HL-60/S4 (cell line): ENCODE results near the gene ORAI3.
"Not testable (repeated sequence)": the region's sequence is repeated elsewhere in the genome, so short reads cannot be mapped to it uniquely, and the experiment has no call there.

Source experiments
- in situ Hi-C: fragments of 300-500 bp; cut with MboI; formaldehyde crosslinking; loops from 2 replicates; pipeline ENCODE4 v1.14.3; 2022; ENCODE audit warnings: low sequenced_read_pairs

Gene ORAI3

DNA sequence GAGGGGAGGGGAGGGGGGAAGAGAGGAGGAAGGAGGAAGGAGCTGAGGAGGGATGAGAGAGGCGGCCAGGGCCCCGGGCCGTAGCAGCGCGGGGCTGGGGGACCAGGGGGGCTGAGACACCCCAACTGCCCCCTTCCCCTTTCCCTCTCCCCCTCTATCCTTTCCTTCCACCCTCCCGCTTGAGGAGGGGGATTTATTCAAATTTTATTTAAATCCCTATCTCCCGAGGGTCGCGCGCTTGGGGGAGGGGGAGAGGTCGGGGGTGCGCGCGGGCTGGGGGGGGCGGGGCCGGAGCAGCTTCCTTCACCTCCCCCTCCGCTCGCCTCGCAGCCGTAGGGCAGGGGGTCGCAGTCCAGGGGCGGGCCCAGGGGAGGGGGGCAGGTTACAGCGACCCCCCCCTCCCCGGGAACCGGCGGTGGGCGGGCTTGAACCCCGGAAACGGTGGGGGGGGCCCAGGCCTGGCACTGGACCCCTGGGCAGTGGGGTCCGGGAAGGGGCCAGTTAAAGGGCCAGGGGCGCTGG, 25.3 kb upstream of the ORAI3 start, which contains the start of gene FBXL19:
FBXL19 (plus strand) TSS at position 19 of the 522 bp plus-strand sequence. CDS start 2,183 bp downstream, outside the sequence.
- in situ Hi-C loops: no loop called here

GRCh38 chr16:30924076-30924912, 24.6 kb upstream of the ORAI3 start:
- in situ Hi-C loops: no loop called here

- in situ Hi-C loops: no loop called here
Observed at GRCh38 chr16:30924913-30925631, 23.8 kb upstream of the ORAI3 start.

GRCh38 chr16:30925632-30925987, 23.3 kb upstream of the ORAI3 start:
- in situ Hi-C loops: no loop called here

- in situ Hi-C loops: no loop called here
Observed at GRCh38 chr16:30925995-30926811, 22.7 kb upstream of the ORAI3 start.

DNA sequence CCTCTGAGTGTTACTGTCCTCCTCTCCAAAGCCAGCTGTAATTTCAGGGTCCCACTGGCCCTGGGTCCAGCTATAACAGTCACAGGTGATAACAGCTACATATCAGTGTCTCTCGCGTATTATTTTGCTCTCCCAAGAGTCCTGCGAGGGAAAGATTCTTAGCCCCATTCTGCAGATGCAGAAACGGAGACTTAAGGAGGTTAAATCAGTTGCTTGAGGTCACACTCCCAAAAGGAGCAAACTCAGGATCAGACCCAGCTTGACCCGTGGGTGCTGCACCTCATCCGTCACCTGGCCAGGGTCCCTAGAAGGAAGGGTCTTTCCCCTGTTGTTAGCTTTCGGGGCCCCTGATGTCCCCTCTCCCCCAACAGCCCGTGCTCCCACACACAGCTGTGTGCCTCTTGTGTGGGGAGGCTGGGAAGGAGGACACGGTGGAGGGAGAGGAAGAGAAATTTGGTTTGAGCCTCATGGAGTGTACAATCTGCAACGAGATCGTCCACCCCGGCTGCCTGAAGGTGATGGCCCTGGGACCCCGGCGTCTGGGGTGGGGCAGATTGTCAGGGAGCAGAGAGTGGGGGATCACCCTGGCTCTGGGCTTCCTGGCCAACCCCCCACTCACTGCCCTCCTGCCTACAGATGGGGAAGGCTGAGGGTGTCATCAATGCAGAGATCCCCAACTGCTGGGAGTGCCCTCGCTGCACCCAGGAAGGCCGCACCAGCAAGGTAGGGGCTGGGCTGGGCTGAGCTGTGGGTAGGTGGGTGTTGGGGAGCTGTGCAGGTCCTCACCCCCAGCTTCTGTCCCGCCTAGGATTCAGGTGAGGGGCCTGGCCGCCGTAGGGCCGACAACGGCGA, 21.7 kb upstream of the ORAI3 start:
- in situ Hi-C loops: no loop called here

GRCh38 chr16:30927789-30928378, 21.0 kb upstream of the ORAI3 start:
- in situ Hi-C loops: no loop called here

GRCh38 chr16:30928390-30928789, 20.5 kb upstream of the ORAI3 start:
- in situ Hi-C loops: no loop called here

DNA sequence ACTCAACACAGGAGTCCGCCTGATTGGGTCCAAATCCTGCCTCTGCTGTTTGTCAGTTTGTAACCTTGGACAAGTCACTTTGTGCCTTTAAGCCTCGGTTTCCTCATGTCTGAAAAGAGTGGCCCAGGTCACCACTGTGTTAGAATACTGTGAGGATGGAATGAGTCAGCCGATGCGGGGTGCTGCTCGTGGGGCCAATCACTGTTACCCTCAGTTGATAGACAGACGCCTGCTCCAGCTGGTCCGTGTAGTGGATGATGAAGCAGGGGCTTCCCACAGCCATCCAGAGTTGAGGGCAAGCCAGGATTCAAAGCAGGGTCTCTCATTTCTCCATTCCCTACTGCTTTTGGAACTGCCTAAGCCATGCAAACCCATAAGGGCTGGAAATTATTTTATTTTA, 19.7 kb upstream of the ORAI3 start:
- in situ Hi-C loops: no loop called here

DNA sequence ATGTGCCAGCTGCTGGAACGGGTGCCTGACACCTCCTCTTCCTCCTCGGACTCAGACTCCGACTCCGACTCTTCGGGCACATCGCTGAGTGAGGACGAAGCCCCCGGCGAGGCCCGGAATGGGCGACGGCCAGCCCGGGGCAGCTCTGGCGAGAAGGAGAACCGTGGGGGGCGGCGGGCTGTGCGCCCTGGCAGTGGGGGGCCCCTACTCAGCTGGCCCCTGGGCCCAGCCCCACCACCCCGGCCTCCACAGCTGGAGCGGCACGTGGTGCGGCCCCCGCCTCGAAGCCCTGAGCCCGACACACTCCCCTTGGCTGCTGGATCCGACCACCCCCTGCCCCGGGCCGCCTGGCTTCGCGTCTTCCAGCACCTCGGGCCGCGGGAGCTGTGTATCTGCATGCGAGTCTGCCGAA, 18.7 kb upstream of the ORAI3 start:
- in situ Hi-C loops: no loop called here

DNA sequence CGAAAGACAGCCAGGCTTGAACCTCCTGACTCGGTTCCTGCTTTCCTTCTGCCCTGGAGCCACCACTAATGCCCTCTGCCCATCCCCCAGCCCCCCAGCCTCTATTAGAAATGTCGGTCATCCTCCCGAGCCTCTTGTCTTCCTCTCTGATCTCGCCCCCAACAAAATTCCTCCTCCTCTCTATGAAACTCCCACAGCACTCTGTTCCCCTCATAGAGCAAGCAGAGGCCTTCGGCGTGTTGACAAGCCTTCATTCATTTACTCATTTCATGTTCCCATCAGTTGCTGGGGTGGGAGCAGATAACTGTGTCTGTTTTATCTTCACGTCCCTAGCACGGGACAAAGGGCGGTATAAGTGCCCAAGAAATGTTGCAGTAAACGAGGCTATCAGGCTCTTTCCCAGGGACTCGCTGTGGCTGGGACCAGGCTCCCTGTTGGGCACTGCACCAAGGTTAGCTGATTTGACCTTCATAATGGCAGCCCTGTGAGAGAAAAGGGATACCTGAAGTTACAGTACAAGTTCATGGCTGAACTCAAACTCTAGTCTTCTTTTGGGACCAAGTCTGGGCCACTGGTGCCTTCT, 17.7 kb upstream of the ORAI3 start:
- in situ Hi-C loops: no loop called here

DNA sequence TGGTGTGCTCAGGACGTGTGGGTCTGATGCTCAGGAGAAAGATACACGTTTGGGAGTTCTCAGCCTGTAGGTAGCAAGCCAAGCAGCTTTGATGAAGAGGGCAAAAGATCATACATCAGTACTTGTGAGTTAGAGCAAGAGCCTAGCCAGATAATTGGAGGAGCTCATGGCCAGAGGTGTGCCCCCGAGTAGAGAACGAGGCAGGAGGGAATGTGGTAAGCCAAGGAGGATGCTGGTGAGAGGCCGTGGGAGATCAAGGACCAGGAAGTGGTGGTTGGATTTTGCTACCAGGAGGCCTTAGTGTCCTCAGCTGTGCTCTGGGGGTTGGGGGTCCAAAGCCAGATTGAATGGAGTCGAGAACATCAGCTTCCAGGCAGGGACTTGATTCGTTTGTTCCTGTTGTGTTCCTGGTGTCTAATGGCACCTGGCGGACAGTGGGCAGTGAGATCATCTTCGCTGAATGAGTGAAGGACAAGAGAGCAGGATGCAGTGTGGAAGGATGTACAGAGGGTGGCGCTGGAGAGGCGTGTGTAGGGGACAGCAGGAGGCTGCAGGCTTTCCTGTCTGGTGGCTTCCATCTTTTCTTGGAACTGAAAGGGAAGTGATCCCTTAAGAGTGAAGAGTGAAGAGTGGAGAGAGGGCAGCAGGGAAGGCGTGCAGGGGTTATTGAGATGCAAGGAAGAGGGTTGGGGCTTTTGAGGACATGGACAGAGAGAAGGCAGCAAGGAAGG, 13.9 kb upstream of the ORAI3 start:
- in situ Hi-C loops: no loop called here

GRCh38 chr16:30937692-30938091, 11.2 kb upstream of the ORAI3 start:
- in situ Hi-C loops: no loop called here

DNA sequence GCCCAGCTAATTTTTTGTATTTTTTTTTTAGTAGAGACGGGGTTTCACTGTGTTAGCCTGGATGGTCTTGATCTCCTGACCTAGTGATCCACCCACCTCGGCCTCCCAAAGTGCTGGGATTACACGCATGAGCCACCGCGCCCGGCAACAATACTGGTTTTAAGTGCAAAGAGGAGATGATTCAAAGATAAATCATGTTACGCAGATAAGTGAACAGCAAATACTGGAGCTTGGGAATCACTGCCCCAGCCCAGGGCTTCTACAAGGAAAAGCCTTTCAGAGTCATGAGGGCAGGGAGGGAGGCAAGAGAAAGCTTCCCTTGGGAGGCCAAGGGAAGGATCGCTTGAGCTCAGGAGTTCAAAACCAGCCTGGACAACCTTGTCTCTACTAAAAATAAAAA, 9.3 kb upstream of the ORAI3 start:
- in situ Hi-C loops: not testable (repeated sequence)

GRCh38 chr16:30941600-30942425, 7.1 kb upstream of the ORAI3 start:
- in situ Hi-C loops: no loop called here

DNA sequence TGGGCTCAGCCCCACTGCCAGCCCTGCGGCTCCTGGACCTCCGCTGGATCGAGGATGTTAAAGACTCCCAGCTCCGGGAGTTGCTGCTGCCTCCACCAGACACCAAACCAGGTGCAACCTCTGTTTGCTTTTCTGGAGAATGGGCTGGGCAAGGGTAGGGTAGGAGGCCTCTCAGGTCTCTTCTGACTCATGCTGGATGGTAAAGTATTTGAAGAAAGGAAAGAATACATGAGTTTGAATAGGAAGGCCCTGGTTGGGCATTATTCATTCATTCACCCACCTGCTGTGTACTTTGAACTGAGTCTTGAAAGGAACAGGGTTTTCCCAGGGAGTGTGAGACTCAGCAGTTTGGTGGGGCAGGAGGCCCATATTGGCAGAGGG, 6.5 kb upstream of the ORAI3 start:
- in situ Hi-C loops: no loop called here

DNA sequence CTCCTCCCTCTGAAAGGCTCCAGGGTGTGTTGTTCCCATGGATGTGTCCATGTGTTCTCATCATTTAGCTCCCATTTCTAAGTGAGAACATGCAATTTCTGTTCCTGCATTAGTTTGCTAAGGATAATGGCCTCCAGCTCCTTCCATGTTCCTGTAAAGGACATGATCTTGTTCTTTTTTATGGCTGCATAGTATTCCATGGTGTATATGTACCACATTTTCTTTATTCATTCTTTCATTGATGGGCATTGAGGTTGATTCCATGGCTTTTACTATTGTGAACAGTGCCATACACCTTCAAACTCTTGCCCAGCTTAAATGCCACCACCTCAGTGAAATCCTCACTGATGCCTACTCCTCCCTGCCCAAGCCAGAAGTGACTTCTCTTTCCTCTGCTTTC, 4.5 kb upstream of the ORAI3 start:
- in situ Hi-C loops: no loop called here
